GM10266 (cell line): ENCODE data around the gene SCUBE3.

ENCODE experiments used
- DNase-seq: peaks from one replicate; pipeline ENCODE4 v3.0.0; 2012; ENCODE audit errors: extremely low spot score
- CTCF ChIP-seq: IDR thresholded peaks from 2 replicates; pipeline ENCODE4 v1.5.1; 2012; ENCODE audit warnings: mild to moderate bottlenecking, low read depth; ENCODE audit not compliant: control insufficient read depth, insufficient read depth; ENCODE audit errors: missing control alignments

The SCUBE3 gene

GRCh38 chr6:35213824-35214756 is at the start of gene SCUBE3:
Gene SCUBE3, plus strand, starts transcription at chr6:35213956. Its CDS starts 463 bp downstream, at chr6:35214419.
- peak; percentile 79 for DNase-seq
- no peak for TF ChIP-seq CTCF

GRCh38 chr6:35164277-35164676 is 49.5 kb upstream of the SCUBE3 start:
- no peak for TF ChIP-seq CTCF
- DNase-seq = no peak

GRCh38 chr6:35164868-35165267 is 48.9 kb upstream of the SCUBE3 start:
- no peak for TF ChIP-seq CTCF
- DNase-seq = no peak

- no peak for TF ChIP-seq CTCF
- DNase-seq = no peak
Observed at GRCh38 chr6:35165630-35166071, 48.1 kb upstream of the SCUBE3 start.

- no peak for TF ChIP-seq CTCF
- DNase-seq = no peak
Observed at GRCh38 chr6:35166116-35166515, 47.6 kb upstream of the SCUBE3 start.

- DNase-seq = no peak
- no peak for TF ChIP-seq CTCF
Observed at GRCh38 chr6:35166520-35166919, 47.2 kb upstream of the SCUBE3 start.

- DNase-seq = no peak
- TF ChIP-seq CTCF = no peak
Observed at GRCh38 chr6:35167505-35167904, 46.3 kb upstream of the SCUBE3 start.
